ENCODE measurements around the gene CACNA2D3. TPM values are rescaled to one million over a fixed set of nuclear protein-coding genes. Genes with fewer than 3 reads are reported as not detected.
"Not testable (repeated sequence)": the region's sequence is repeated elsewhere in the genome, so short reads cannot be mapped to it uniquely, and the experiment has no call there.

Gene CACNA2D3
- total and polyA plus RNA-seq, 9 donors, result 1.4 to 3.1 (median 2.3) TPM

- no peak overlapping the region for H3K27ac ChIP-seq (ENCODE audit: low read length)
- 98% methylated on average over 28 of the region's 43 CpGs for WGBS (ENCODE audit: insufficient coverage)
- DNase-seq, result no peak
- no peaks in the 10 kb centered on the region for H3K36me3 ChIP-seq (ENCODE audit: control insufficient read depth, insufficient read depth, low read length)
- no peaks in the 10 kb centered on the region for H3K9me3 ChIP-seq (replicated peaks; ENCODE audit: control insufficient read depth, low read depth, low read length)
- no peaks in the 10 kb centered on the region for H3K4me1 ChIP-seq (ENCODE audit: control insufficient read depth, insufficient read depth, low read length)
- no peaks in the 10 kb centered on the region for H3K27me3 ChIP-seq (ENCODE audit: control insufficient read depth, insufficient read depth, low read length)
- no peak overlapping the region for H3K4me3 ChIP-seq (ENCODE audit: low read length)
Measured at GRCh38 chr3:54625805-54626787, 503.7 kb downstream of the CACNA2D3 start.

- Histone ChIP-seq H3K4me3 (ENCODE audit: low read length) (no peak overlapping the region), H3K27ac (ENCODE audit: low read length) (no peak overlapping the region), H3K9me3 (replicated peaks; ENCODE audit: control insufficient read depth, low read depth, low read length) (no peaks in the 10 kb centered on the region), H3K4me1 (ENCODE audit: control insufficient read depth, insufficient read depth, low read length) (no peaks in the 10 kb centered on the region), H3K36me3 (ENCODE audit: control insufficient read depth, insufficient read depth, low read length) (no peaks in the 10 kb centered on the region), H3K27me3 (ENCODE audit: control insufficient read depth, insufficient read depth, low read length) (no peaks in the 10 kb centered on the region)
- no peak for DNase-seq
- 90% methylated on average over 2 of the region's 3 CpGs for WGBS (ENCODE audit: insufficient coverage)
Measured at GRCh38 chr3:54628888-54629441, 506.6 kb downstream of the CACNA2D3 start.

- Histone ChIP-seq H3K9me3 (replicated peaks; ENCODE audit: control insufficient read depth, low read depth, low read length) (no peaks in the 10 kb centered on the region), H3K36me3 (ENCODE audit: control insufficient read depth, insufficient read depth, low read length) (no peaks in the 10 kb centered on the region), H3K4me1 (ENCODE audit: control insufficient read depth, insufficient read depth, low read length) (no peaks in the 10 kb centered on the region), H3K27me3 (ENCODE audit: control insufficient read depth, insufficient read depth, low read length) (no peaks in the 10 kb centered on the region), H3K4me3 (ENCODE audit: low read length) (no peak overlapping the region), H3K27ac (ENCODE audit: low read length) (no peak overlapping the region)
- DNase-seq, result no peak
- 100% methylated on average over 2 of the region's 6 CpGs for WGBS (ENCODE audit: insufficient coverage)
Measured at GRCh38 chr3:54630101-54630623, 507.8 kb downstream of the CACNA2D3 start.

- H3K4me3 ChIP-seq (ENCODE audit: low read length); DNase-seq; H3K4me1 ChIP-seq (ENCODE audit: control insufficient read depth, insufficient read depth, low read length); H3K9me3 ChIP-seq (replicated peaks; ENCODE audit: control insufficient read depth, low read depth, low read length); H3K36me3 ChIP-seq (ENCODE audit: control insufficient read depth, insufficient read depth, low read length); H3K27ac ChIP-seq (ENCODE audit: low read length); H3K27me3 ChIP-seq (ENCODE audit: control insufficient read depth, insufficient read depth, low read length): not testable (repeated sequence)
- no CpG with 5 or more reads among the region's 6 CpGs for WGBS (ENCODE audit: insufficient coverage)
Measured at GRCh38 chr3:54631001-54631400, 508.6 kb downstream of the CACNA2D3 start.

GRCh38 chr3:54631516-54632325 is 509.4 kb downstream of the CACNA2D3 start:
- H3K27ac ChIP-seq (ENCODE audit: low read length), result no peak overlapping the region
- no peaks in the 10 kb centered on the region for H3K9me3 ChIP-seq (replicated peaks; ENCODE audit: control insufficient read depth, low read depth, low read length)
- WGBS (ENCODE audit: insufficient coverage), result 100% methylated on average over 1 of the region's 6 CpGs
- no peak overlapping the region for H3K4me3 ChIP-seq (ENCODE audit: low read length)
- DNase-seq, result peak; percentile 22
- H3K27me3 ChIP-seq (ENCODE audit: control insufficient read depth, insufficient read depth, low read length), result no peaks in the 10 kb centered on the region
- no peaks in the 10 kb centered on the region for H3K4me1 ChIP-seq (ENCODE audit: control insufficient read depth, insufficient read depth, low read length)
- no peaks in the 10 kb centered on the region for H3K36me3 ChIP-seq (ENCODE audit: control insufficient read depth, insufficient read depth, low read length)

- H3K27ac ChIP-seq (ENCODE audit: low read length), result no peak overlapping the region
- no peaks in the 10 kb centered on the region for H3K27me3 ChIP-seq (ENCODE audit: control insufficient read depth, insufficient read depth, low read length)
- H3K4me3 ChIP-seq (ENCODE audit: low read length), result no peak overlapping the region
- no peaks in the 10 kb centered on the region for H3K36me3 ChIP-seq (ENCODE audit: control insufficient read depth, insufficient read depth, low read length)
- DNase-seq, result no peak
- WGBS (ENCODE audit: insufficient coverage), result no CpG with 5 or more reads among the region's 1 CpG
- no peaks in the 10 kb centered on the region for H3K4me1 ChIP-seq (ENCODE audit: control insufficient read depth, insufficient read depth, low read length)
- no peaks in the 10 kb centered on the region for H3K9me3 ChIP-seq (replicated peaks; ENCODE audit: control insufficient read depth, low read depth, low read length)
Measured at GRCh38 chr3:54632326-54632665, 509.9 kb downstream of the CACNA2D3 start.

- H3K27ac ChIP-seq (ENCODE audit: low read length), result no peak overlapping the region
- no peaks in the 10 kb centered on the region for H3K27me3 ChIP-seq (ENCODE audit: control insufficient read depth, insufficient read depth, low read length)
- no peaks in the 10 kb centered on the region for H3K36me3 ChIP-seq (ENCODE audit: control insufficient read depth, insufficient read depth, low read length)
- WGBS (ENCODE audit: insufficient coverage), result 91% methylated on average over 6 of the region's 6 CpGs
- H3K4me1 ChIP-seq (ENCODE audit: control insufficient read depth, insufficient read depth, low read length), result no peaks in the 10 kb centered on the region
- no peak for DNase-seq
- H3K4me3 ChIP-seq (ENCODE audit: low read length), result no peak overlapping the region
- H3K9me3 ChIP-seq (replicated peaks; ENCODE audit: control insufficient read depth, low read depth, low read length), result no peaks in the 10 kb centered on the region
Measured at GRCh38 chr3:54632834-54633233, 510.5 kb downstream of the CACNA2D3 start.

- H3K9me3 ChIP-seq (replicated peaks; ENCODE audit: control insufficient read depth, low read depth, low read length), result no peaks in the 10 kb centered on the region
- no peaks in the 10 kb centered on the region for H3K27me3 ChIP-seq (ENCODE audit: control insufficient read depth, insufficient read depth, low read length)
- no peak for DNase-seq
- 83% methylated on average over 3 of the region's 10 CpGs for WGBS (ENCODE audit: insufficient coverage)
- H3K36me3 ChIP-seq (ENCODE audit: control insufficient read depth, insufficient read depth, low read length), result no peaks in the 10 kb centered on the region
- no peak overlapping the region for H3K27ac ChIP-seq (ENCODE audit: low read length)
- H3K4me1 ChIP-seq (ENCODE audit: control insufficient read depth, insufficient read depth, low read length), result no peaks in the 10 kb centered on the region
- no peak overlapping the region for H3K4me3 ChIP-seq (ENCODE audit: low read length)
Measured at GRCh38 chr3:54633444-54634121, 511.2 kb downstream of the CACNA2D3 start.

GRCh38 chr3:54634122-54634469 is 511.7 kb downstream of the CACNA2D3 start:
- H3K27ac ChIP-seq (ENCODE audit: low read length), result no peak overlapping the region
- H3K27me3 ChIP-seq (ENCODE audit: control insufficient read depth, insufficient read depth, low read length), result peaks cover 3% of the 10 kb centered on the region
- H3K4me1 ChIP-seq (ENCODE audit: control insufficient read depth, insufficient read depth, low read length), result no peaks in the 10 kb centered on the region
- DNase-seq, result no peak
- H3K36me3 ChIP-seq (ENCODE audit: control insufficient read depth, insufficient read depth, low read length), result no peaks in the 10 kb centered on the region
- 78% methylated on average over 2 of the region's 3 CpGs for WGBS (ENCODE audit: insufficient coverage)
- no peak overlapping the region for H3K4me3 ChIP-seq (ENCODE audit: low read length)
- no peaks in the 10 kb centered on the region for H3K9me3 ChIP-seq (replicated peaks; ENCODE audit: control insufficient read depth, low read depth, low read length)

Data from muscle of leg (tissue), 11 donors.